CD4-positive, alpha-beta T cell treated with Interleukin-17A for 1 hour (primary cell): ENCODE measurements around the gene ARHGAP12.
"Not testable (repeated sequence)": the region's sequence is repeated elsewhere in the genome, so short reads cannot be mapped to it uniquely, and the experiment has no call there.

Source experiments
- DNase-seq: peaks from one replicate; pipeline ENCODE4 v3.0.0-alpha.2; 2020

ARHGAP12 gene, protein sequence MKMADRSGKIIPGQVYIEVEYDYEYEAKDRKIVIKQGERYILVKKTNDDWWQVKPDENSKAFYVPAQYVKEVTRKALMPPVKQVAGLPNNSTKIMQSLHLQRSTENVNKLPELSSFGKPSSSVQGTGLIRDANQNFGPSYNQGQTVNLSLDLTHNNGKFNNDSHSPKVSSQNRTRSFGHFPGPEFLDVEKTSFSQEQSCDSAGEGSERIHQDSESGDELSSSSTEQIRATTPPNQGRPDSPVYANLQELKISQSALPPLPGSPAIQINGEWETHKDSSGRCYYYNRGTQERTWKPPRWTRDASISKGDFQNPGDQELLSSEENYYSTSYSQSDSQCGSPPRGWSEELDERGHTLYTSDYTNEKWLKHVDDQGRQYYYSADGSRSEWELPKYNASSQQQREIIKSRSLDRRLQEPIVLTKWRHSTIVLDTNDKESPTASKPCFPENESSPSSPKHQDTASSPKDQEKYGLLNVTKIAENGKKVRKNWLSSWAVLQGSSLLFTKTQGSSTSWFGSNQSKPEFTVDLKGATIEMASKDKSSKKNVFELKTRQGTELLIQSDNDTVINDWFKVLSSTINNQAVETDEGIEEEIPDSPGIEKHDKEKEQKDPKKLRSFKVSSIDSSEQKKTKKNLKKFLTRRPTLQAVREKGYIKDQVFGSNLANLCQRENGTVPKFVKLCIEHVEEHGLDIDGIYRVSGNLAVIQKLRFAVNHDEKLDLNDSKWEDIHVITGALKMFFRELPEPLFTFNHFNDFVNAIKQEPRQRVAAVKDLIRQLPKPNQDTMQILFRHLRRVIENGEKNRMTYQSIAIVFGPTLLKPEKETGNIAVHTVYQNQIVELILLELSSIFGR

DNA sequence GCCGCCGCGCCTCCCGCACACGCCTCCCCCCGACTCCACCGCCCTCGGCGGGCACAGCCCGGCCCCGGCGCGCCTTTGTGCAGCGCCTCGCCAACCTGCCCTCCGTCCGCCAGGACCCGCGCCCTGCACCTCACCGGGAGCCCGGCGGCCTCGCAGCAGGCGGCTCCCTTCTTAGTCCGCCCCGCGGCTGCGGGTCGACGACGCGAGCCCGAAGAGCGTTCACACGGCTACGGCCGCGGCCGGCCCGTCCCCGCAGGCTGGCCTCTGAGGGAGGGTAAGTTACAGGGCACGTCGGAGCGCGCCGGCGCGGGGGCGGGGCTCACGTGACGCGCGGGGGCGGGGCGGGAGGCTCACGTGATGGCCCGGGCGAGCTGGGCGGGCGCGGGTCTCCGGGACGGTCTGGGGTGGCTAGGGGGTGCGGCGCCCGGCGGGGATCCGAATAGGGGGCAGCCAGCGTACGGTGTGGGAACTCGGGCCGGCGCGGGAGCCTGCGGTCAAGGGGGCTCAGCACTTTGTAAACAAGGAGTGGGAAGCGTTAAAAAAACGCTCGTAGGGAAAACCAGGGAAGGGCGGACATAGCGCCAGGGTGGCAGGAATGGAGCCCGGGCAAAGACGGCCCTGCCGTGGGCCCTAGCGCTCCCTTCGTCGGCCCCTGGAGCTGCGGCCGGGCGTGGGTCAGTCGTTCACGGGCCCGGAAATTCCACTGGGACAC, at the start of gene ARHGAP12:
Gene ARHGAP12 (minus strand): TSS at position 283 of the 712 bp plus-strand sequence. CDS start 19,976 bp downstream, outside the sequence.
- DNase-seq = peak; percentile 84

DNA sequence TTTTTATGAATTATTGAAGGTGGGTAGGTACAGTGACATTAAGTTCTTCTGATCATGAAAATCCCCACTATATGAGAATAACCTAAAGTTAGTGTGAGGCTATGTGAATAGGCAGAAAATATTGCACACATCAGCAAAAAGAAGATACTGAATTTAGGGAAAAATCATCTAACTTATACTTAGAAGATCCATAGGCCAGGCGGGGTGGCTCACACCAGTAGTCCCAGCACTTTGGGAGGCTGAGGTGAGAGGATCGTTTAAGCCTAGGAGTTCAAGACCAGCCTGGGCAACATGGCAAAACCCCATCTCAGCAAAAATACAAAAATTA, 49.5 kb upstream of the ARHGAP12 start:
- DNase-seq = no peak

DNA sequence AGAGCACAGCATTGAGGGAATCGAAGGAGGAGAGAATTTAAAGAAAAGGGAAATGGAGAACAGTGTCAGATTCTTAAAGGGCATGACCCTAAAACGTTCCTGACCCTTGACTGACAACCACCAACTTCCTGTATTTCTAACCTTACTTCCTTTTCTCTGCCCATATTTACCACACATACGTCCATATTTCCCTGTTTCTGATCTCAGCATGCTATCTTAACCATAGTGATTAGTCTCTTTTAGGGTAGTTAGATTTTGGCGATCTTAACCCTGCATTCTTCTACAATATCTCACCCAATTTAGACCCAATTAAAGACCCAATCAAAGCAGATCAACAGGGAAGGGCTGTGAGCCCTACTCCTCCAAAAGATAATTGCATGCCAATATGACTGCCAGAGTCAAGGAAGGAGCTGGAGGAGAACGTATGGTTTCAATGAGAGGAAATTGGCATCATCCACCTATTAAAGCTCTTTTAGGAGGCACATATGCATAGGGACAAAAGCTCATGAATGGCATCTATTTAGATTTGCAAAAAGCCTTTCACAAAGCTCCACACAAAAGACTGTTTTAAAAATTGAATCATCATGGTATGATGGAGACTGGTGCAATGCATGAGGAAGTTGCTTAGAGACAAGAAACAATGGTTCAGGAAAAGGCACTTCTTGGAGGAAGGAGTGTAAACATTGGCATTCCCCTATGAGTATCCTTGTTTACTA, 49.0 kb upstream of the ARHGAP12 start:
- peak; percentile 15 for DNase-seq

DNA sequence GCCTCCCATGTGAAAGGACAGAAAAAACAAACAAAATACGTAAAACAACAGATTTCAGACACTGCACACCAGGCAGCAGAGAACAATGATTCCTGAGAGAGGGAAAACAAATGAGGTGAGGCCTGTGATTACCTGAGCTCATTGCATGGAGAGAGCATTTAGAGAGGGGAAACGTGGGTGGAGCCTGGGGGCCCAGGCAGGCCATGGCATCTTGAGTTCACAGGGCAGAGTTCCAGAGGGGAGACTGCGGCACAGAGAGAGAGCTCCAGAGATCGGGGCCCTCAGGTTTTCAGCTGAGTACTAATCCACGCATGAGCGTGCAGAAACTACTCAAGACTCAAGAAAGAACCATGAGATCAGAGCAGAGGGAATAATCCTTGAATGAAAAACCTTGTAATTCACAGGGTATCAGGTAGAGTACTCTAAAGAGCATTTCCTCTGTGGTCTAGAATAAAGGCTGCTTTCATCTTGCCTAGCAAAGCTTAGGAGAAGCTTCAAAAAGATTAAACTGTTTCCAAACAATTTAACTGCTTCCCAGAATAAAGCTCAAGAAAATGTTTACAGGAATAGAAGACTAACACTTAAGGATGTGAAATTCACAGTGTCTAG, 46.6 kb upstream of the ARHGAP12 start:
- no peak for DNase-seq

DNA sequence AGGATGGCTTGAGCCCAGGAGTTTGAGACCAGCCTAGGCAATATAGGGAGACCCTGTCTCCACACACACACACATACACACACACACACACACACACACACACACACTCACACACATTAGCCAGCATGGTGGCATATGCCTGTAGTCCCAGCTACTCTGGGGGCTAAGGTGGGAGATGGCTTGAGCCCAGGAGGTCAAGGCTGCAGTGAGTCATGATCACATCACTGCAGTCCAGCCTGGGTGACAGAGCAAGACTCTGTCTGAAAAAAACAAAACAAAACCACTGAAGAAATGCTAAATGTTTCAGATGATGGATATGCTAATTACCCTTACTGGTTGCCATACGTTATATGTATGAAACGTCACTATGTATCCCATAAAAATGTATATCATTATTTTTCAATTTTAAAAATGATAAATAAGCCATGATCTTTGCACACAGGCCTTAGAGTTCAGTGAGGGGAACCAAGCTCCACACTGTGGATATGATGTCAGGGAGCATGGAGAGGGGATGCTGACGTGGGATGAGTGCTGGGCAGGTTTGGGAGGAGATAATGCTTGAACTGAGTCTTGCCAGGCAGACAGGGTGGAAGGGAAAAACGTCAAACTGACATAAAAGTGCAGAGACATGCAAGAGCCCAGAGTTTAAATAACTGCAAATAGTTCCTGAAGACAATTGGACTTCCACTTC, 45.9 kb upstream of the ARHGAP12 start:
- no peak for DNase-seq

DNA sequence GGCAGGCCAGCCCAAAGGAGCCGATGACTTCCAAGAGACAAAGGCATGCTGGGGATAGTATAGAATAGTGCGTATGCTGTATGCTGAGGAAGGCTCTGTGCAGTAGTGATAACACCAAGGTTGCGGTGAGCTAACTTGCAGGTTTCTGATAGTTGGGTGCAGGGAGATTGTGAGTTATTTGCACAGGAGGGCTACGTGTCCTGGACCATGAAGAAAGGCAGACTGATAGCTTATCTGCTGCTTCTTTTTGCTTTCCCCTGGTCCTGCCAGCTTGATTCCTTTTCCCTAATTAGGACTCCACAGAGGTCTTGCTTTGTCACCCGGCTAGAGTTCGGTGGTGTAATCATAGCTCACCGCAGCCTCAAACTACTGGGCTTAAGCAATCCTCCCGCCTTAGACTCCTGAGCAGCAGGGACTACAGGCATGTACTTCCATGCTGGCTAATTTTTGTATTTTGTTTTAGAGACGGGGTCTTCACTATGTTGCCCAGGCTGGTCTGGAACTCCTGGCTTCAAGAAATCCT, 43.9 kb upstream of the ARHGAP12 start:
- DNase-seq = no peak

DNA sequence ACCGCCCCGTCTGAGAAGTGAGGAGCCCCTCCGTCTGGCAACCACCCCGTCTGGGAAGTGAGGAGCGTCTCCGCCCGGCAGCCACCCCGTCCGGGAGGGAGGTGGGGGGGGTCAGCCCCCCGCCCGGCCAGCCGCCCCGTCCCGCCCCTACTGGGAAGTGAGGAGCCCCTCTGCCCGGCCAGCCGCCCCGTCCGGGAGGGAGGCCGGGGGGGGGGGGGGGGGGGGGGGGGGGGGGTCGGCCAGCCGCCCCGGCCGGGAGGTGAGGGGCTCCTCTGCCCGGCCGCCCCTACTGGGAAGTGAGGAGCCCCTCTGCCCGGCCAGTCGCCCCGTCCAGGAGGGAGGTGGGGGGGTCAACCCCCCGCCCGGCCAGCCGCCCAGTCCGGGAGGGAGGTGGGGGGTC, 41.2 kb upstream of the ARHGAP12 start:
- DNase-seq = not testable (repeated sequence)

DNA sequence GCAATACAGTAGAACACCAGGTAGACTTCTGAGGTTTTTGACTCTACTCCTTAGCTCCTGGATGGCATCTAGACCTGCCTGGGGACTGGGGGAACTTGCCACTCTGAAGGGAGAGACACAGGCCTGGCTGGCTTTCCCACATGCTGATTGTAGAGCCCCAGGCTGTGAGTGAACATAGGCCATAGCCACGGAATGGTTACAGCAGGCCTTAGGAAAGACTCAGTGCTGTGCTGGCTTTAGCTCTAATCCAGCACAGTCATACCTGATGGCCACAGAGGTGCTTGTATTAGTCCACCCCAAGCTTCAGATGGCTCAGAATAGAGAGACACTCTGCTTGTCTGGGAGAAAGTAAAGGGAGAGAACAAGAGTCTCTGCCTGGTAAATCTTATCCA, 35.0 kb upstream of the ARHGAP12 start:
- DNase-seq = no peak

DNA sequence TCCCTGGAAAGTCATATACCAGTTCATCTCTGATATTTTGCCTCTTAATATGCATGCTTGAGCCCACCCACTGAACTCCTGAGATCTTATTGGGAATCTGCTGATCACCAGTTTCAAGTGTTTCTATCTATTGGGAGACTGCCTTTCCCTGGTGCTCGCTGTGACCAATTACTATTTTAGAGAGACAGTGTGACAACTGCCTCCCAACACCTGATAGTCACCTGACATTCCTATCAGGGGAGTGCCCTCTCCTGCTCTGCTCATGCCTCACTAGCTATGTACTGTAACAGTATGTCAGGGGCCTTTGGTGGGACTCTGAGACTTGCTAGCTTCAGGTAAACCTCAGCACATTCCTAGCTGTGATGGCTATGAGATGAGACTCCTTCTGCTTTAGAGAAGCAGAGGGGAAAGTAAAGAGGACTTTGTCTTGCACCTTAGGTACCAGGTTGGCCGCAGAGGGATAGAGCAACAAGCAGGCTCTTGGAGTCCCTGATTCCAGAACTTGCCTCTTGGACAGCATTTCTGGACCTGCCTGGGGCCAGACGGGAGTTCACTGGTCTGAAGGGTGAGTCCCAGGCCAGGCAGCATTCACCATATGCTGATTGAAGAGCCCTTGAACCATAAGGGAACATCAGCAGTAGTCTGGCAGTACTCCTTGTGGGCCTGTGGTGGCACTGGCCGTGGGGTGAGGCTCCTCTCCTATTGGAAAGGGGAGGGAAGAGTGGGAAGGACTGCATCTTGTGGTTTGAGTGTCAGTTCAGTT, 34.4 kb upstream of the ARHGAP12 start:
- DNase-seq = no peak

DNA sequence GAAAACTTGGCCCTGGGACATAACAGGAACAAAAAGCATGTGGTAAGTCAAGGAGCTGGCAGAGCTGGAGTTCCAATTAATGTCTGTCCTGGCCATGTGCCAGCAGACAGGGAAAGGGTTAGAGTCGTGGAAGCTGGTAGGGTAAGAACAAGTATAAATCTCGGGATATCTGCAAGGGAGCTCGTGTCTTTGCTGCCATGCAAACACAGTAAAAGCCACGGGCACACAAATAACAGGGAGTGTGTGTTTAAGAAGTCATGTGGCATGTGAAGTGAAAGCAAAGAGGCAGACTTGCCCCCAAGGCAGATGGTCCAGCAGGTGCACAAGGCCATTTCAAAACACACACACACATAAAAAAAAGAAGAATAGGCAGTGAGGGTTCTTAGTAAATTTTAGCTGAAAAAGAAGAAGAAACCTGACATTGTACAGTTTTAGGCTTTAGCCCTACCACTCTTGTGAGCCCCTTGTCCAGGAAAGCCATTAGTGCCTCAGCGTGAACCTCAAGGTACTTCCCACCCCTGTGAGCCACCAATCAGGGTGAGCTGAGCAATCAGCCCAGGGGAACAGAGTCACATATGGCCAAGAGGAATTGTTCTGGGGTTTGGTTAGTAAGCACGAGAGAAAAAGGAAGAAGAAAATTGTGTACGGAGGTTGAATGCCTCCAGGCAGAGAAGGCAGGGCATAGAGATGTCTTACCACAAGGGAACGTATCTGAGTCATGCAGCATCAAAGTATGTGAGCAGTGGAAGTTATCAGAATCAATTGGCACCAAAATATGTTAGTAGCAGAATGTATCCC, 32.8 kb upstream of the ARHGAP12 start:
- DNase-seq = peak; percentile 3

DNA sequence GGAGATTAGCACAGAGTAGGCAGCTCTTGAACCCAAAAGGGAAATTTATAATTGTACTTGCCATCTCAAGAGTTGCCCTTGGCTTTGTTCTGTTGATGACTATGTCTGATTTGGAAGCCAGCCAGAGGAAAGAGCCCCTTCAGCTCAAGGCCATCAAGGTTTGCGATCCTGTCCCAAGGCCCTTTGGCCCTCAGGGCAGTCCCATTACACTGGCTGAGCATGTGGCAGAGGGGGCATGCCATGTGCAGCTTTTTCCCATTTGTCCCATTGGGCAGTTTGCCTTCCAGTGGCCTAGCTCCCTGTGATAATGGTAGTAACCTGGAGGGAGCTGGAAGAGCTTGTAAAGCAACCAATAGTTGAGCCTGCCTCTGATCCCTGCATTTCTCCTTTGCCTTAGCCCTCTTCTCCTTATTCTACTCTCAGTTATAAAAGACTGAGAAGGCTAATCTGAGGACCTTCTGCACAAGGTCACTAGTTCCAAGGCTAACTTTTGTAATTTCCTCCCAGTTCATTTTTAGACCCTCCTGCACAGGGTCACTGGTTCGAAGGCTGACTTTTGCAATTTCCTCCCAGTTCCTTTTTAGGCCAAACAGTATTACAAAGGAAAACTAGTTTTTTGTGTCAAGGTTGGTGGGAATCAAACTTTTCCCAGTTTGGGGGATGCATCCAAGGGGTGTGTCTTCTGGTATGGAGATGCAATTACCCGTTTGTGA, 31.0 kb upstream of the ARHGAP12 start:
- DNase-seq = no peak

DNA sequence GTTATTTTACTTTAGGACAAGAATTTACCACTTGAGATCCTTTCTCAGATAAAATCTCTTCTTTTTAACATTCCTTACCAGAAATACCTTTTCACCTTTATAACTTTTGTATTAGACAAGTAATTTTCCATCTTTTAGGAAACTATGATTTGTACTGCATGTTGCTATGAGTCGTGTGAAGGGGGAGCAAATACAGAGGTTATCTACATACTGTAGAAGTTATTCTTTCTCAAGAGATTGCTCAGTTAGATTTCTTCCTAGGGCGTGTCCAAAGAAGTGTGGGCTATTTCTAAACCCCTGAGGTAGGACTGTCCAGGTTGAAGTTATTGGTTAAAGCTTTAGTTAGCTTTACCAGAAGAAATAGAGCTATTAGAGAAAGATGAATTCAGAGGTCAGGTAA, 30.2 kb upstream of the ARHGAP12 start:
- DNase-seq = no peak

DNA sequence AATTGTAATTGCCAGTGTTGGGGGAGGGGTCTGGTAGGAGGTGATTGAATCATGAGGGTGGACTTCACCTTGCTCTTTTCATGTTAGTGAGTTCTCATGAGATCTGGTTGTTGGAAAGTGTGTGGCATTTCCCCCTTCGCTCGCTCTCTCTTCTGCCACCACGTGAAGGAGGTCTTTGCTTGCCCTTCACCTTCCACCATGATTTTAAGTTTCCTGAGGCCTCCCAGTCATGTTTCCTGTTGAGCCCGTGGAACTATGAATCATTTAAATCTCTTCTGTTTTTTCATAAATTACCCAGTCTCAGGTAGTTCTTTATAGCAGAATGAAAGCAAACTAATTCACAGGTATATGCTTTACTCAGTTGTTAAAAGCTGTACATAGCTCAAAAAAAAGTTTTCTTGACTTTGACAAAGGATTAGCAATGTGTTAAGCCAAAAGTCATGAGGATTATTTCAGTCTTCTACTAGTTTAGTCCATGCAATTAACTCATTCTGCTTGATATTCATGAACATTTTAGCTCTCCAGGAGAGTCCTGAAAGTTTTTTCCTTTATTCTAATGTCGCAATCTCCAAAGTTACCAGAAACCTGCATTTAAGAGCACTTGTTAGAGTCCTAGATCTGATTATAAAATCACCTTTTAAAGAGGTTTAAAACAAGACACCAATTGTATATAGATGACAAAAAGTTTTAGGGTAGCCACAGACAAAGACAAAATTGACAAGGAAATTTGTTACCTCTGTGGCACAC, 27.7 kb upstream of the ARHGAP12 start:
- no peak for DNase-seq

DNA sequence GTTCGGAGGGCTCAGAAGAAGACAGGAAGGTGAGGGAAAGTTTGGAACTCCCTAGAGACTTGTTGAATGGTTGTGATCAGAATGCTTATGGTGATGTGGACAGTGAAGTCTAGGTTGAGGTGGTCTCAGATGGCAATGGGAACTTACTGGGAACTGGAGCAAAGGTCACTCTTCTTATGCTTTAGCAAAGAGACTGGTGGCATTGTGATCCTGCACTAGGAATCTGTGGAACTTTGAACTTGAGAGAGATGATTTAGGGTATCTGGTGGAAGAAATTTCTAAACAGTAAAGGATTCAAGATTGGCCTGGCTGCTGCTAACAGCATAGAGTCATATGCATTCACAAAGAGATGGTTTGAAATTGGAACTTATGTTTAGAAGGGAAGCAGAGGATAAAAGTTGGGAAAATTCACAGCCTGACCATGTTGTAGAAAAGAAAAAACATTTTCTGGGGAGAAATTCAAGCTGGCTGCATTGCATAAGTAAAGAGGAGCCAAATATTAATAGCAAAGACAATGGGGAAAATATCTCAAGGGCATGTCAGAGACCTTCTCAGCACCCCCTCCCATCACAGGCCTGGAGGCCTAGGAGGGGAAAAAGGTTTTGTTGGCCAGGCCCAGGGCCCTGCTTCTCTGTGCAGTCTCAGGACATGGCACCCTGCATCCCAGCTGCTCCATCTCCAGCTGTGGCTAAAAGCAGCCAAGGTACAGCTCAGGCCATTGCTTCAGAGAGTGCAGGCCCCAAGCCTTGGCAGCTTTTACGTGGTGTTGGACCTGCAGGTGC, 26.0 kb upstream of the ARHGAP12 start:
- no peak for DNase-seq

DNA sequence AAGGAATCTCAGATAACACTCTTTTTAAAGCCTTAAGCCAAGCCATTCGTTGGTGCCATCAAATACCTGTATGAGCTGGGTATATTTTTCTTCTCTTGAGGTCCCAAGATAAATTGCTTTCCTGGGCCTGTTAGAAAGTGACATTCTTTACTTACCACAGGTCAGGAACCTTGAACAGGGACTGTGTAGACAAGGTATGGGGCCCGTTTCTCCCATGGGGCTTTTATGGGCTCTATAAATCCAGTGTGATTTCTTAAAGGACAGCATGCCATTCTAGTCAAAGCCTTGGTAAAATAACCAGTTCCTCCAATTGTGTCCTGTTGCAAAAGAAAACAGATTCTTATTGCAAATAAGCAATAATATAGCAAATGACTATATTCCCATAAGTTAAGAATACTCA, 24.8 kb upstream of the ARHGAP12 start:
- no peak for DNase-seq

DNA sequence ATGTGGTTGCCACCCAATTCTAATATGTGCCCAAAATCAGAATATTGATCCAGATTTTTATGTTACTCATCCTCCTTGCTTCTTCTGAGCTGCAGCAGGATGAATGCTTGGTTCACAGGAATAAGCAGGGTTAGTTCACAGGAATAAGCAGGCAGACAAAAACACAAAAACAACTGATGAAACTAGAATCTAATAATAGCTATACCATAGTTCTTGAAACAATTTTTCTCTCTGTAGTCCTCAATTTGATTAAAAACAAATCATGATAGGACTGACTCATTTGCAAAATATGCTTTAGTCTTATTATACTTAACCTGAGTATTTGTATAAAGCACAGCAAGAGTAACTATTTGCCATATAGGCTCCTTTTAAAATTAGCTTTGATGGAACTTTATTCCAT, 24.4 kb upstream of the ARHGAP12 start:
- DNase-seq = no peak

DNA sequence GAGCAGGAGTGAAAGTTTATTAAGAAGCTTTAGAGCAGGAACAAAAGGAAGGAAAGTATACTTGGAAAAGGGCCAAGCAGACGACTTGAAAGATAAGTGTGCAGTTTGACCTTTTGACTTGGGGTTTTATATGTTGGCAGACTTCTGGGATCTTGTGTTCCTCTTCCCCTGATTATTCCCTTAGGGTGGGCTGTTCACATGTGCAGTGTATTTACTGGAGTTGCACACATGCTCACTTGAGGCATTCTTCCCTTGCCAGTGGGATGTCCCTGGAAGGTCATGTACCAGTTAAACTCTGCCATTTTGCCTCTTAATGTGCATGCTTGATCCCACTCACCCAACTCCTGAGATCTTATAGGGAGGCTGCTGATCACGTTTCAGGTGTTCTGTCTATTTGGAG, 23.4 kb upstream of the ARHGAP12 start:
- no peak for DNase-seq

DNA sequence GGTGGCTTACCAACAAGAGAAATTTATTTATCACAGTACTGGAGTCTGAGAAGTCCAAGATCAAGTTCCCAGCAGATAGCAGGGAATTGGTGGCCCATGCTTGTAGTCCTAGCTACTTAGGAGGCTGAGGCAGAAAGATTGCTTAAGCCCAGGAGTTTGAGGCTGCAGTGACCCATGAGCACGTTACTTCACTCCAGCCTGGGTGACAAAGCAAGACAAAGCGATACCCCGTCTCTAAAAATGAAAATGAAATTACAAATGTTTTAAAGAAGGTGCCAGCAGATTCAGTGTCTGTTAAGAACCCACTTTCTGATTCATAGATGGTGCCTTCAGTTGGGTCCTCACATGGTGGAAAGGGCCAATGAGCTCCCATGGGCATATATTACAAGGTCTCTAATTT, 20.6 kb upstream of the ARHGAP12 start:
- no peak for DNase-seq
